NCI-H82 treated with DMSO at 0.1 percent for 48 hours (cell line): ENCODE measurements around the gene CIAO1.
"Not testable (repeated sequence)": the region's sequence is repeated elsewhere in the genome, so short reads cannot be mapped to it uniquely, and the experiment has no call there.

Source experiments
- DNase-seq: peaks from one replicate; lab custom pipeline; 2025; ENCODE audit not compliant: unreplicated experiment; lab: John Stamatoyannopoulos, UW

Gene CIAO1

GRCh38 chr2:96249654-96250053, 16.4 kb upstream of the CIAO1 start:
- no peak for DNase-seq

- DNase-seq = no peak
Observed at GRCh38 chr2:96250188-96250587, 15.8 kb upstream of the CIAO1 start.

- DNase-seq = no peak
Observed at GRCh38 chr2:96251721-96252292, 14.2 kb upstream of the CIAO1 start.

GRCh38 chr2:96252526-96252925, 13.5 kb upstream of the CIAO1 start:
- no peak for DNase-seq

GRCh38 chr2:96253006-96253405, 13.0 kb upstream of the CIAO1 start:
- DNase-seq = no peak

- DNase-seq = no peak
Observed at GRCh38 chr2:96254571-96254970, 11.5 kb upstream of the CIAO1 start.

GRCh38 chr2:96256611-96257113, 9.4 kb upstream of the CIAO1 start:
- DNase-seq = no peak

GRCh38 chr2:96257744-96258143, 8.3 kb upstream of the CIAO1 start:
- not testable (repeated sequence) for DNase-seq

GRCh38 chr2:96258166-96259022, 7.6 kb upstream of the CIAO1 start:
- DNase-seq = peak; percentile 34

GRCh38 chr2:96259497-96259921, 6.5 kb upstream of the CIAO1 start:
- no peak for DNase-seq

GRCh38 chr2:96260387-96261260, 5.4 kb upstream of the CIAO1 start:
- peak; percentile 71 for DNase-seq

- no peak for DNase-seq
Observed at GRCh38 chr2:96261328-96262003, 4.6 kb upstream of the CIAO1 start.

- no peak for DNase-seq
Observed at GRCh38 chr2:96262306-96262705, 3.7 kb upstream of the CIAO1 start.

GRCh38 chr2:96264086-96264485, 1.9 kb upstream of the CIAO1 start:
- DNase-seq = no peak

- peak; percentile 45 for DNase-seq
Observed at GRCh38 chr2:96264656-96265348, 1.2 kb upstream of the CIAO1 start.

- DNase-seq = no peak
Observed at GRCh38 chr2:96265349-96265839, 631 bp upstream of the CIAO1 start.

GRCh38 chr2:96267159-96267971, 1.3 kb downstream of the CIAO1 start:
- DNase-seq = peak; percentile 16

GRCh38 chr2:96271995-96272394, 6.0 kb downstream of the CIAO1 start:
- no peak for DNase-seq

GRCh38 chr2:96273763-96274162, 7.7 kb downstream of the CIAO1 start:
- no peak for DNase-seq
